ENCODE measurements around the gene LRRC53.
A peak's percentile ranks its signal among the peaks of the same experiment; 100 is the strongest.

LRRC53 gene

GRCh38 chr1:74512170-74512915, at the start of gene LRRC53:
Gene LRRC53, minus strand, starts transcription at chr1:74512611. Its CDS starts 29,262 bp downstream, at chr1:74483349.
- DNase-seq (ENCODE audit: low read depth in 3 of 3) = no peak

GRCh38 chr1:74549932-74550331, 37.5 kb upstream of the LRRC53 start:
- DNase-seq (ENCODE audit: low read depth in 3 of 3) = no peak

- no peak for DNase-seq (ENCODE audit: low read depth in 3 of 3)
These were observed 36.7 kb upstream of the LRRC53 start for GRCh38 chr1:74548961-74549750.

- DNase-seq (ENCODE audit: low read depth in 3 of 3) = no peak
These were observed 33.4 kb upstream of the LRRC53 start for GRCh38 chr1:74545821-74546220.

GRCh38 chr1:74534241-74534640, 21.8 kb upstream of the LRRC53 start:
- DNase-seq (ENCODE audit: low read depth in 3 of 3) = no peak

- no peak for DNase-seq (ENCODE audit: low read depth in 3 of 3)
These were observed 19.4 kb upstream of the LRRC53 start for GRCh38 chr1:74531796-74532195.

GRCh38 chr1:74530892-74531291, 18.5 kb upstream of the LRRC53 start:
- no peak for DNase-seq (ENCODE audit: low read depth in 3 of 3)

- DNase-seq (ENCODE audit: low read depth in 3 of 3) = no peak
These were observed 15.7 kb upstream of the LRRC53 start for GRCh38 chr1:74528123-74528522.

- DNase-seq (ENCODE audit: low read depth in 3 of 3) = no peak
These were observed 14.3 kb upstream of the LRRC53 start for GRCh38 chr1:74526708-74527107.

GRCh38 chr1:74523873-74524480, 11.6 kb upstream of the LRRC53 start:
- no peak for DNase-seq (ENCODE audit: low read depth in 3 of 3)

GRCh38 chr1:74522148-74522547, 9.7 kb upstream of the LRRC53 start:
- DNase-seq (ENCODE audit: low read depth in 3 of 3) = no peak

GRCh38 chr1:74517599-74518051, 5.2 kb upstream of the LRRC53 start:
- DNase-seq (ENCODE audit: low read depth in 3 of 3) = no peak

GRCh38 chr1:74513411-74514300, 1.2 kb upstream of the LRRC53 start:
- DNase-seq (ENCODE audit: low read depth in 3 of 3) = no peak

GRCh38 chr1:74508449-74508848, 4.0 kb downstream of the LRRC53 start:
- no peak for DNase-seq (ENCODE audit: low read depth in 3 of 3)

- DNase-seq (ENCODE audit: low read depth in 3 of 3) = no peak
These were observed 6.3 kb downstream of the LRRC53 start for GRCh38 chr1:74505928-74506710.

- no peak for DNase-seq (ENCODE audit: low read depth in 3 of 3)
These were observed 7.4 kb downstream of the LRRC53 start for GRCh38 chr1:74504933-74505512.

- peak in 1 of 3 experiments; percentile 0 for DNase-seq (ENCODE audit: low read depth in 3 of 3)
These were observed 8.1 kb downstream of the LRRC53 start for GRCh38 chr1:74504125-74504932.

GRCh38 chr1:74502858-74503257, 9.6 kb downstream of the LRRC53 start:
- no peak for DNase-seq (ENCODE audit: low read depth in 3 of 3)

- DNase-seq (ENCODE audit: low read depth in 3 of 3) = no peak
These were observed 10.0 kb downstream of the LRRC53 start for GRCh38 chr1:74502432-74502831.

GRCh38 chr1:74498901-74499300, 13.5 kb downstream of the LRRC53 start:
- no peak for DNase-seq (ENCODE audit: low read depth in 3 of 3)

Data from stimulated activated CD4-positive, alpha-beta T cell treated with anti-CD3 and anti-CD28 coated beads, TNF-alpha, amount 100 ng/mL, for 4 hours (primary cell).